ENCODE data around the gene CCPG1. TPM values are rescaled to one million over a fixed set of nuclear protein-coding genes. Genes with fewer than 3 reads are reported as not detected.

CCPG1 gene
- polyA plus RNA-seq, 3 donors: 21.1 to 196 (median 145) TPM

DNA sequence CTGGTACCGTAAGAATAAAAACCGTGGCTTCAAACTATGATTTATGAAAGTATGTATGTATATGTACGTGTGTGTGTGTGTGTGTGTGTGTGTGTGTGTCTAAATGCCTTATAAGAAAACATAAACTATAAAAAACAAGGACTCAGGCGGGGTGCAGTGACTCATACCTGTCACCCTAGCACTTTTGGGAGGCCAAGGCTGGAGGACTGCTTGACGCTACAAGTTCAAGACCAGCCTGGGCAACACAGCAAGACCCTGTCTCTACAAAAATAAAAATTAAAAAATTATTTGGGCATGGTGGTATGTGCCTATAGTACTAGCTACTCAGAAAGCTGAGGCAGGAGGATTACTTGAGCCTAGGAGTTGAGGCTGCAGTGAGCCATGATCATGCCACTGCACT, 29.1 kb downstream of the CCPG1 start:
- intact Hi-C loops (cut with micrococcal nuclease): loop anchor here in 1 of 2 donors (10.0 kb wide), 1 partner anchor 46 kb away; no protein-coding TSS in a partner anchor
- H3K36me3 Mint-ChIP-seq: peaks cover 61 to 92% of the 10 kb centered on the region in 2 donors

DNA sequence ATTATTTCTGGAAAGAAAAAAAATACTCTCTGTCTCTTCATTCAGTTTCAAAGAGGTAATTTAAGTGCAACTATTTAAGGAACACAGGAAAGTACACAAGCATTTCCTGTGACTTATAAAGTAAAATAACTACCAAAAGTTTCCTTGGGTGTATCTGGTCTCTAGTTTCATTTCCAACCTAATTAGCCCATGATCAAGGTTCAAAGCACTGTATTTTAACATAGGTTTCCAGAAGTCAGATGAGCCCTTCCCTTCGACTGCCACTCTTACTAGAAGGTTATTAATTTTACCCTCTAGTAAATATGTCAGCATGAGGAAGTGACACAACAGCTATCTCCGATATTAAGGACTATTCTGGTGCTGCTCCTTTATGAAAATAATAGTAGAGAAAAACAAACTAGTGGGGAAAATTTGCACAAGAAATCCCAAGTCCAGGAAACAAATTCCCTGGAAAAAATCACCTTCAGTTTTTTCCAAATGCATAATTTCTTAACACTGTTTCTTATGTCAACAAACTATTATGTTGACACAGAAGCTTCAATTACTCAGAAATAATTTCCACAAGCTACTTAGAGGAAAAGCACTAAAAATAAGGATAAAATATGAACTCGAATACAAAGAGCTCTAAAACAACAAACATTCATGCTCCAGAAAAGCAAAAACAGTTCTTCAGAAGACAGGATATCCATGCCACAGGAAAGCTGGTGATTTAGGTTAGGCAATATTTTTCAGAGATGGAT, 35.3 kb downstream of the CCPG1 start:
- Mint-ChIP-seq H3K27ac (peak overlapping the region in 2 of 7 donors; percentile 5 to 49), H3K4me1 (peaks cover 21% of the 10 kb centered on the region), H3K9me3 (peaks cover 0 to 2% (median 0%) of the 10 kb centered on the region in 7 donors), H3K4me3 (no peak overlapping the region), H3K36me3 (peaks cover 62 to 82% of the 10 kb centered on the region in 2 donors), H3K27me3 (ENCODE audit: low read depth in 3 of 3) (no peaks in the 10 kb centered on the region)
- H4K20me1 ChIP-seq (ENCODE audit: insufficient read depth, low read length): peaks cover 14% of the 10 kb centered on the region
- H3K79me2 ChIP-seq (ENCODE audit: insufficient read depth, low read length): peaks cover 3% of the 10 kb centered on the region
- no peak overlapping the region for H3K4me2 ChIP-seq (replicated peaks; ENCODE audit: extremely low read depth, low read length, poor library complexity, severe bottlenecking)
- no peak overlapping the region for H3K4me3 ChIP-seq (replicated peaks in 1 of 3; ENCODE audit: low read depth in 2 of 3, low read length in 3 of 3)
- no peaks in the 10 kb centered on the region for H3K27me3 ChIP-seq (ENCODE audit: control insufficient read depth in 2 of 2, insufficient read depth in 2 of 2, low read length in 2 of 2)
- TF ChIP-seq, protein P1, sequence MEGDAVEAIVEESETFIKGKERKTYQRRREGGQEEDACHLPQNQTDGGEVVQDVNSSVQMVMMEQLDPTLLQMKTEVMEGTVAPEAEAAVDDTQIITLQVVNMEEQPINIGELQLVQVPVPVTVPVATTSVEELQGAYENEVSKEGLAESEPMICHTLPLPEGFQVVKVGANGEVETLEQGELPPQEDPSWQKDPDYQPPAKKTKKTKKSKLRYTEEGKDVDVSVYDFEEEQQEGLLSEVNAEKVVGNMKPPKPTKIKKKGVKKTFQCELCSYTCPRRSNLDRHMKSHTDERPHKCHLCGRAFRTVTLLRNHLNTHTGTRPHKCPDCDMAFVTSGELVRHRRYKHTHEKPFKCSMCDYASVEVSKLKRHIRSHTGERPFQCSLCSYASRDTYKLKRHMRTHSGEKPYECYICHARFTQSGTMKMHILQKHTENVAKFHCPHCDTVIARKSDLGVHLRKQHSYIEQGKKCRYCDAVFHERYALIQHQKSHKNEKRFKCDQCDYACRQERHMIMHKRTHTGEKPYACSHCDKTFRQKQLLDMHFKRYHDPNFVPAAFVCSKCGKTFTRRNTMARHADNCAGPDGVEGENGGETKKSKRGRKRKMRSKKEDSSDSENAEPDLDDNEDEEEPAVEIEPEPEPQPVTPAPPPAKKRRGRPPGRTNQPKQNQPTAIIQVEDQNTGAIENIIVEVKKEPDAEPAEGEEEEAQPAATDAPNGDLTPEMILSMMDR (IDR thresholded peaks at IDR 0.05): no peak
- intact Hi-C loops (cut with micrococcal nuclease): loop anchor here in 1 of 2 donors (10.0 kb wide), 1 partner anchor 52 kb away; no protein-coding TSS in a partner anchor
- H2AFZ ChIP-seq (ENCODE audit: insufficient read depth, low read depth, low read length, poor library complexity, severe bottlenecking): no peak overlapping the region
- peak overlapping the region in 1 of 2 donors; percentile 30 for H3K27ac ChIP-seq (ENCODE audit: low read depth in 1 of 2, low read length in 2 of 2)
- H3K4me1 ChIP-seq (ENCODE audit: control insufficient read depth in 1 of 2, insufficient read depth in 2 of 2, low read length in 2 of 2): peaks cover 8 to 14% of the 10 kb centered on the region in 2 donors
- DNase-seq: no peak
- no CpG with 5 or more reads among the region's 3 CpGs for WGBS (ENCODE audit: insufficient coverage)
- no peak overlapping the region for H3K9ac ChIP-seq (ENCODE audit: insufficient read depth, low read length, poor library complexity, severe bottlenecking)
- H3K36me3 ChIP-seq (replicated peaks in 1 of 2; ENCODE audit: control insufficient read depth in 1 of 2, insufficient read depth in 2 of 2, low read length in 2 of 2): peaks cover 70 to 99% of the 10 kb centered on the region in 2 donors
- H3K9me3 ChIP-seq (replicated peaks in 1 of 2; ENCODE audit: control insufficient read depth in 1 of 2, insufficient read depth in 1 of 2, low read length in 2 of 2): no peaks in the 10 kb centered on the region

More for the DNA sequence above, 29.1 kb downstream of the CCPG1 start:
- no peak overlapping the region for H3K27ac ChIP-seq (ENCODE audit: low read depth in 1 of 2, low read length in 2 of 2)
- Mint-ChIP-seq H3K27me3 (ENCODE audit: low read depth in 3 of 3) (peaks cover 0 to 2% (median 0%) of the 10 kb centered on the region in 3 donors), H3K4me3 (no peak overlapping the region), H3K27ac (no peak overlapping the region), H3K9me3 (peaks cover 0 to 5% (median 0%) of the 10 kb centered on the region in 7 donors), H3K4me1 (peaks cover 13% of the 10 kb centered on the region)
- H4K20me1 ChIP-seq (ENCODE audit: insufficient read depth, low read length): peaks cover 33% of the 10 kb centered on the region
- no peaks in the 10 kb centered on the region for H3K9me3 ChIP-seq (replicated peaks in 1 of 2; ENCODE audit: control insufficient read depth in 1 of 2, insufficient read depth in 1 of 2, low read length in 2 of 2)
- H3K4me3 ChIP-seq (replicated peaks in 1 of 3; ENCODE audit: low read depth in 2 of 3, low read length in 3 of 3): no peak overlapping the region
- TF ChIP-seq, protein P1 (IDR thresholded peaks at IDR 0.05): no peak
- no peak for DNase-seq
- peaks cover 10% of the 10 kb centered on the region for H3K79me2 ChIP-seq (ENCODE audit: insufficient read depth, low read length)
- no peak overlapping the region for H3K9ac ChIP-seq (ENCODE audit: insufficient read depth, low read length, poor library complexity, severe bottlenecking)
- H3K36me3 ChIP-seq (replicated peaks in 1 of 2; ENCODE audit: control insufficient read depth in 1 of 2, insufficient read depth in 2 of 2, low read length in 2 of 2): peaks cover 74 to 98% of the 10 kb centered on the region in 2 donors
- no peak overlapping the region for H2AFZ ChIP-seq (ENCODE audit: insufficient read depth, low read depth, low read length, poor library complexity, severe bottlenecking)
- H3K27me3 ChIP-seq (ENCODE audit: control insufficient read depth in 2 of 2, insufficient read depth in 2 of 2, low read length in 2 of 2): no peaks in the 10 kb centered on the region
- H3K4me1 ChIP-seq (ENCODE audit: control insufficient read depth in 1 of 2, insufficient read depth in 2 of 2, low read length in 2 of 2): peaks cover 3 to 14% of the 10 kb centered on the region in 2 donors
- no CpG with 5 or more reads among the region's 5 CpGs for WGBS (ENCODE audit: insufficient coverage)
- H3K4me2 ChIP-seq (replicated peaks; ENCODE audit: extremely low read depth, low read length, poor library complexity, severe bottlenecking): no peak overlapping the region
